Gastroesophageal sphincter (tissue), 3 donors: ENCODE measurements around the gene HTRA3.

Experiments
- POLR2A ChIP-seq, 2 donors: fragments of 450-650 bp; IDR thresholded peaks; one replicate each; pipeline ENCODE4 v1.6.1; 2017; ENCODE audit warnings: antibody characterized with exemption in 2 of 2, mild to moderate bottlenecking in 2 of 2, moderate library complexity in 1 of 2
- TF ChIP-seq, protein P1 (sequence below), 4 experiments: fragments of 200-600 bp in 2 of 4; fragments of 450-650 bp in 2 of 4; sonication (generic) in 1 of 4; IDR thresholded peaks; one replicate each; pipeline ENCODE4 v1.5.1; 2017 to 2019; ENCODE audit warnings: antibody characterized with exemption in 4 of 4, mild to moderate bottlenecking in 2 of 4, moderate library complexity in 2 of 4

- no peak for TF ChIP-seq POLR2A (IDR thresholded peaks at IDR 0.05)
- TF ChIP-seq, protein P1, sequence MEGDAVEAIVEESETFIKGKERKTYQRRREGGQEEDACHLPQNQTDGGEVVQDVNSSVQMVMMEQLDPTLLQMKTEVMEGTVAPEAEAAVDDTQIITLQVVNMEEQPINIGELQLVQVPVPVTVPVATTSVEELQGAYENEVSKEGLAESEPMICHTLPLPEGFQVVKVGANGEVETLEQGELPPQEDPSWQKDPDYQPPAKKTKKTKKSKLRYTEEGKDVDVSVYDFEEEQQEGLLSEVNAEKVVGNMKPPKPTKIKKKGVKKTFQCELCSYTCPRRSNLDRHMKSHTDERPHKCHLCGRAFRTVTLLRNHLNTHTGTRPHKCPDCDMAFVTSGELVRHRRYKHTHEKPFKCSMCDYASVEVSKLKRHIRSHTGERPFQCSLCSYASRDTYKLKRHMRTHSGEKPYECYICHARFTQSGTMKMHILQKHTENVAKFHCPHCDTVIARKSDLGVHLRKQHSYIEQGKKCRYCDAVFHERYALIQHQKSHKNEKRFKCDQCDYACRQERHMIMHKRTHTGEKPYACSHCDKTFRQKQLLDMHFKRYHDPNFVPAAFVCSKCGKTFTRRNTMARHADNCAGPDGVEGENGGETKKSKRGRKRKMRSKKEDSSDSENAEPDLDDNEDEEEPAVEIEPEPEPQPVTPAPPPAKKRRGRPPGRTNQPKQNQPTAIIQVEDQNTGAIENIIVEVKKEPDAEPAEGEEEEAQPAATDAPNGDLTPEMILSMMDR (IDR thresholded peaks at IDR 0.05), result no peak
Measured at GRCh38 chr4:8297141-8297601, 27.6 kb downstream of the HTRA3 start.
